ENCODE data around the gene SPATS2.
"Not testable (repeated sequence)": the region's sequence is repeated elsewhere in the genome, so short reads cannot be mapped to it uniquely, and the experiment has no call there.

Gene SPATS2

GRCh38 chr12:49400304-49400703, 33.0 kb downstream of the SPATS2 start:
- in situ Hi-C loops (cut with MboI; ENCODE audit: low sequenced_read_pairs): no loop called here

- in situ Hi-C loops (cut with MboI; ENCODE audit: low sequenced_read_pairs): no loop called here
These were observed 36.7 kb downstream of the SPATS2 start for GRCh38 chr12:49403971-49404450.

GRCh38 chr12:49404956-49405355, 37.7 kb downstream of the SPATS2 start:
- in situ Hi-C loops (cut with MboI; ENCODE audit: low sequenced_read_pairs): no loop called here

GRCh38 chr12:49410818-49411217, 43.6 kb downstream of the SPATS2 start:
- in situ Hi-C loops (cut with MboI; ENCODE audit: low sequenced_read_pairs): no loop called here

- in situ Hi-C loops (cut with MboI; ENCODE audit: low sequenced_read_pairs): no loop called here
These were observed 45.7 kb downstream of the SPATS2 start for GRCh38 chr12:49413010-49413409.

- in situ Hi-C loops (cut with MboI; ENCODE audit: low sequenced_read_pairs): no loop called here
These were observed 46.5 kb downstream of the SPATS2 start for GRCh38 chr12:49413796-49414195.

GRCh38 chr12:49414364-49414763, 47.1 kb downstream of the SPATS2 start:
- in situ Hi-C loops (cut with MboI; ENCODE audit: low sequenced_read_pairs): no loop called here

- in situ Hi-C loops (cut with MboI; ENCODE audit: low sequenced_read_pairs): no loop called here
These were observed 48.3 kb downstream of the SPATS2 start for GRCh38 chr12:49415521-49415970.

- in situ Hi-C loops (cut with MboI; ENCODE audit: low sequenced_read_pairs): no loop called here
These were observed 49.6 kb downstream of the SPATS2 start for GRCh38 chr12:49416892-49417291.

- in situ Hi-C loops (cut with MboI; ENCODE audit: low sequenced_read_pairs): no loop called here
These were observed 50.3 kb downstream of the SPATS2 start for GRCh38 chr12:49417558-49417957.

GRCh38 chr12:49420556-49420955, 53.3 kb downstream of the SPATS2 start:
- in situ Hi-C loops (cut with MboI; ENCODE audit: low sequenced_read_pairs): no loop called here

- in situ Hi-C loops (cut with MboI; ENCODE audit: low sequenced_read_pairs): no loop called here
These were observed 54.9 kb downstream of the SPATS2 start for GRCh38 chr12:49422114-49422513.

GRCh38 chr12:49428793-49429192, 61.5 kb downstream of the SPATS2 start:
- in situ Hi-C loops (cut with MboI; ENCODE audit: low sequenced_read_pairs): no loop called here

- in situ Hi-C loops (cut with MboI; ENCODE audit: low sequenced_read_pairs): no loop called here
These were observed 65.4 kb downstream of the SPATS2 start for GRCh38 chr12:49432616-49433015.

GRCh38 chr12:49436799-49437198, 69.5 kb downstream of the SPATS2 start:
- in situ Hi-C loops (cut with MboI; ENCODE audit: low sequenced_read_pairs): not testable (repeated sequence)

GRCh38 chr12:49439042-49439441, 71.8 kb downstream of the SPATS2 start:
- in situ Hi-C loops (cut with MboI; ENCODE audit: low sequenced_read_pairs): no loop called here

- in situ Hi-C loops (cut with MboI; ENCODE audit: low sequenced_read_pairs): no loop called here
These were observed 72.8 kb downstream of the SPATS2 start for GRCh38 chr12:49440035-49440434.

- in situ Hi-C loops (cut with MboI; ENCODE audit: low sequenced_read_pairs): no loop called here
These were observed 75.7 kb downstream of the SPATS2 start for GRCh38 chr12:49442915-49443314.

- in situ Hi-C loops (cut with MboI; ENCODE audit: low sequenced_read_pairs): no loop called here
These were observed 79.3 kb downstream of the SPATS2 start for GRCh38 chr12:49446571-49446970.

GRCh38 chr12:49448858-49449257, 81.6 kb downstream of the SPATS2 start:
- in situ Hi-C loops (cut with MboI; ENCODE audit: low sequenced_read_pairs): no loop called here

GRCh38 chr12:49451468-49452259, 84.4 kb downstream of the SPATS2 start:
- in situ Hi-C loops (cut with MboI; ENCODE audit: low sequenced_read_pairs): no loop called here

GRCh38 chr12:49455501-49455900, 88.2 kb downstream of the SPATS2 start:
- in situ Hi-C loops (cut with MboI; ENCODE audit: low sequenced_read_pairs): no loop called here

All from hTERT RPE-1 (cell line).